ENCODE measurements around the gene ANKFN1.

The ANKFN1 gene

GRCh38 chr17:56290101-56290801, 137.0 kb downstream of the ANKFN1 start:
- DNase-seq = no peak

- DNase-seq = no peak
Measured at GRCh38 chr17:56290802-56291118, 137.5 kb downstream of the ANKFN1 start.

GRCh38 chr17:56291226-56291805, 138.0 kb downstream of the ANKFN1 start:
- DNase-seq = no peak

GRCh38 chr17:56292010-56292409, 138.7 kb downstream of the ANKFN1 start:
- DNase-seq = no peak

GRCh38 chr17:56292578-56292977, 139.3 kb downstream of the ANKFN1 start:
- no peak for DNase-seq

GRCh38 chr17:56297184-56297583, 143.9 kb downstream of the ANKFN1 start:
- DNase-seq = no peak

GRCh38 chr17:56298846-56299245, 145.6 kb downstream of the ANKFN1 start:
- no peak for DNase-seq

- no peak for DNase-seq
Measured at GRCh38 chr17:56300144-56300543, 146.9 kb downstream of the ANKFN1 start.

- DNase-seq = no peak
Measured at GRCh38 chr17:56305007-56305406, 151.7 kb downstream of the ANKFN1 start.

- no peak for DNase-seq
Measured at GRCh38 chr17:56309897-56310296, 156.6 kb downstream of the ANKFN1 start.

- DNase-seq = no peak
Measured at GRCh38 chr17:56310782-56311181, 157.5 kb downstream of the ANKFN1 start.

GRCh38 chr17:56313201-56313600, 159.9 kb downstream of the ANKFN1 start:
- no peak for DNase-seq

- no peak for DNase-seq
Measured at GRCh38 chr17:56314026-56314425, 160.8 kb downstream of the ANKFN1 start.

GRCh38 chr17:56314984-56315602, 161.8 kb downstream of the ANKFN1 start:
- no peak for DNase-seq

- no peak for DNase-seq
Measured at GRCh38 chr17:56316604-56317003, 163.3 kb downstream of the ANKFN1 start.

- no peak for DNase-seq
Measured at GRCh38 chr17:56317351-56318208, 164.3 kb downstream of the ANKFN1 start.

GRCh38 chr17:56319531-56319930, 166.3 kb downstream of the ANKFN1 start:
- peak in 1 of 2 experiments; percentile 54 for DNase-seq

GRCh38 chr17:56320443-56320842, 167.2 kb downstream of the ANKFN1 start:
- no peak for DNase-seq

GRCh38 chr17:56322991-56323390, 169.7 kb downstream of the ANKFN1 start:
- DNase-seq = no peak

- no peak for DNase-seq
Measured at GRCh38 chr17:56324676-56325075, 171.4 kb downstream of the ANKFN1 start.

- no peak for DNase-seq
Measured at GRCh38 chr17:56325313-56326000, 172.2 kb downstream of the ANKFN1 start.

- no peak for DNase-seq
Measured at GRCh38 chr17:56326001-56326359, 172.7 kb downstream of the ANKFN1 start.

GRCh38 chr17:56347639-56348038, 194.4 kb downstream of the ANKFN1 start:
- peak in 1 of 2 experiments; percentile 5 for DNase-seq
